Neutrophil (primary cell): ENCODE measurements around the gene HINFP.

ENCODE experiments used
- H3K27ac ChIP-seq: fragments of 200-600 bp; sonication (generic); 2 replicates; pipeline ENCODE4 v1.5.1; 2016; ENCODE audit warnings: mild to moderate bottlenecking, moderate library complexity
- H3K27me3 ChIP-seq: fragments of 200-600 bp; sonication (generic); 2 replicates; pipeline ENCODE4 v1.6.0; 2016; ENCODE audit warnings: mild to moderate bottlenecking
- H3K36me3 ChIP-seq: fragments of 200-600 bp; sonication (generic); 2 replicates; pipeline ENCODE4 v1.5.1; 2017
- H3K4me1 ChIP-seq, 2 experiments: fragments of 200-600 bp in 1 of 2; sonication (generic) in 1 of 2; 1 replicate in 1 of 2; 2 replicates in 1 of 2; pipeline versions ENCODE4 v1.5.1 to v1.6.1; 2013 to 2016; ENCODE audit warnings: low read depth in 1 of 2, low read length in 1 of 2, mild to moderate bottlenecking in 1 of 2, moderate library complexity in 1 of 2; ENCODE audit not compliant: control insufficient read depth in 1 of 2, insufficient read depth in 1 of 2
- H3K4me3 ChIP-seq, 2 experiments: fragments of 200-600 bp in 1 of 2; sonication (generic) in 1 of 2; 1 replicate in 1 of 2; 2 replicates in 1 of 2; pipeline ENCODE4 v1.5.1; 2013 to 2016; ENCODE audit warnings: low read depth in 1 of 2, low read length in 1 of 2, mild to moderate bottlenecking in 1 of 2, moderate library complexity in 1 of 2
- H3K9me3 ChIP-seq: fragments of 200-600 bp; sonication (generic); 2 replicates; pipeline ENCODE4 v1.5.1; 2016
- TF ChIP-seq, protein P1 (sequence below): fragments of 200-600 bp; sonication (generic); IDR thresholded peaks from 2 replicates; pipeline ENCODE4 v1.5.1; 2016; ENCODE audit warnings: antibody characterized with exemption

Gene HINFP

DNA sequence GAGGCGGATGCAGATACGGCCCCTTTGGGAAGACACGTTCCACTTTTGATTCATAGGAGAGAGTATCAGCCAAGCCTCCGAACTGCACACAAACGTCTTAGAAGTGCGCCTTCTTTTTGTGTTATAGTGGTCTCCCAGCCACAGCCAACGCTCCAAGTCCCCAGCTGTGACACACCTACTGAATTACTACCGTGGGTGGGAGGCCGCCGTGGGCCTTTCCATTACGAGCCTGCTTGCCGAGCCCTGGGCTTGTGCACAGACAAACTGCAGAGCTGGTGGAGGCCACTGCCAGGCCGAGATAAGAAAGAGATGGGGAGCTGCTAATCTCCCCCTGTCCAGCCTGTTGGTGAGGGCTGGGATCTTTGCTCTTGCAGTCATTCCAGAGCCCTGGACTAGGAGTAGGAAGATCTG, 35.9 kb upstream of the HINFP start:
- Histone ChIP-seq H3K36me3 (peaks cover 23% of the 10 kb centered on the region), H3K27ac (peak overlapping the region; percentile 81), H3K4me1 (peaks cover 37 to 39% of the 10 kb centered on the region in 2 experiments), H3K4me3 (peak overlapping the region; percentile 90 to 91), H3K27me3 (no peaks in the 10 kb centered on the region), H3K9me3 (no peaks in the 10 kb centered on the region)
- TF ChIP-seq, protein P1, sequence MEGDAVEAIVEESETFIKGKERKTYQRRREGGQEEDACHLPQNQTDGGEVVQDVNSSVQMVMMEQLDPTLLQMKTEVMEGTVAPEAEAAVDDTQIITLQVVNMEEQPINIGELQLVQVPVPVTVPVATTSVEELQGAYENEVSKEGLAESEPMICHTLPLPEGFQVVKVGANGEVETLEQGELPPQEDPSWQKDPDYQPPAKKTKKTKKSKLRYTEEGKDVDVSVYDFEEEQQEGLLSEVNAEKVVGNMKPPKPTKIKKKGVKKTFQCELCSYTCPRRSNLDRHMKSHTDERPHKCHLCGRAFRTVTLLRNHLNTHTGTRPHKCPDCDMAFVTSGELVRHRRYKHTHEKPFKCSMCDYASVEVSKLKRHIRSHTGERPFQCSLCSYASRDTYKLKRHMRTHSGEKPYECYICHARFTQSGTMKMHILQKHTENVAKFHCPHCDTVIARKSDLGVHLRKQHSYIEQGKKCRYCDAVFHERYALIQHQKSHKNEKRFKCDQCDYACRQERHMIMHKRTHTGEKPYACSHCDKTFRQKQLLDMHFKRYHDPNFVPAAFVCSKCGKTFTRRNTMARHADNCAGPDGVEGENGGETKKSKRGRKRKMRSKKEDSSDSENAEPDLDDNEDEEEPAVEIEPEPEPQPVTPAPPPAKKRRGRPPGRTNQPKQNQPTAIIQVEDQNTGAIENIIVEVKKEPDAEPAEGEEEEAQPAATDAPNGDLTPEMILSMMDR: no peak

DNA sequence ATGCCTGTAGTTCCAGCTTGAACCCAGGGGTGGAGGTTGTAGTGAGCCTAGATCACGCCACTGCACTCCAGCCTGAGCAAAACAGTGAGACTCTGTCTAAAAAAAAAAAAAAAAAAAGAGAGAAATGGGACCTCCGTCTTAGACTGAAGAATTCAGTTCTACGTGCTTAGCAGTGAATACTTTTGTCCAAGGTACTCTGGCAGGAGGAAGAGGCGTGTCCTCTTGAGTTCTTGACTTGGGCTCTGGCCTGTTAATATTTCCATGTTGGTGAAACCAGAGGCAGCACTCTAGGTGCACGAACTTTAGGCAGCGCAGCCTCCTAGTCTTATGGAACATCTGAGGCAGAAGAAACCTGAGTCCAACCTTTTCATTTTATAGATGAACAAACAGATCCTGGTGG, 34.3 kb upstream of the HINFP start:
- Histone ChIP-seq H3K9me3 (no peaks in the 10 kb centered on the region), H3K36me3 (peaks cover 6% of the 10 kb centered on the region), H3K27ac (no peak overlapping the region), H3K27me3 (no peaks in the 10 kb centered on the region), H3K4me1 (peaks cover 52 to 56% of the 10 kb centered on the region in 2 experiments), H3K4me3 (no peak overlapping the region)
- TF ChIP-seq, protein P1: no peak

DNA sequence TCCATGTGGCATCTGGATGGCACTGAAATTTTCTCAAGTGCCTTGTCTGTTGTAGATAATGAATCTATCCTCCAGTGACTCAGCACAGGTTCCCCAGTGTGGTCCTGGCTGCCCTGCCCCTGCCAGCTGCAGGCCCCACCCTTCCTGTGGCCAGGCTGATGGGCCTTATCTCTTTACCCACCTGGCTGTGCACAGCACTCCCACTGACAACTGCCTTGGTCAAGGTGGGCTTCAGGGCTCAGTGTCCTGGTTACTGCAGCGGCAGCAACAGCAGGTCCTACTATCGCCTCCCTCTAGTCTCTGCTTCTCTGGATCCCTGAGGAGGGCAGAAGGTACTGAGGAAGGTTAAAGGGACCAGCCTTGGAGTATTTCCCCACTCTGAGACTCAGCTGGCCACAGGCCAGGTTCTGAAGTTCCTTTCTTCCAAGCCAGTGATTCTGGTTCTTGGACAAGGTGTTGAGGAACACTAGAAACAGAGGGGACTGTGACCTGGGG, 33.6 kb upstream of the HINFP start:
- no peaks in the 10 kb centered on the region for H3K27me3 ChIP-seq
- H3K27ac ChIP-seq: no peak overlapping the region
- no peaks in the 10 kb centered on the region for H3K9me3 ChIP-seq
- no peak overlapping the region for H3K4me3 ChIP-seq
- TF ChIP-seq, protein P1: no peak
- no peaks in the 10 kb centered on the region for H3K36me3 ChIP-seq
- peaks cover 59 to 62% of the 10 kb centered on the region in 2 experiments for H3K4me1 ChIP-seq

DNA sequence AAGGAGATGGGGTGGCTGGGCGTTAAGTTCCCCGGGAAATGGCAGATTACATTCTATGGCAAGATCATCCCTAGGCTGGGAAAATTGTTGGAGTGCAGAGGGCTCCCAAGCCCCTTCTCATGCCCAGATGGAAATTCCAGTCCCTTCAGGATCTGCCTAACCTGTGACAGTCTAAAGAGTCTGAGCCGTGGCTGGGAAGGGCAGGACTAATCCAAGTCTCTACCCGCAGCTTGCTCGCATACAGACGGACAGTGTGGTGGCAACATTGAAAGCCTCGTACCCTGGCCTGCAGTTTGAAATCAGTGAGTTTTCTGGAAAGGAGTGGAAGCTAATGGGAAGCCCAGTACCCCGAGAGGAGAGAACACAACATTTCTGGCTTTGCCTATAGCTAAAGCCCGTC, 33.0 kb upstream of the HINFP start:
- H3K4me1 ChIP-seq: peaks cover 65 to 68% of the 10 kb centered on the region in 2 experiments
- TF ChIP-seq, protein P1: no peak
- no peak overlapping the region for H3K4me3 ChIP-seq
- no peak overlapping the region for H3K27ac ChIP-seq
- no peaks in the 10 kb centered on the region for H3K36me3 ChIP-seq
- H3K27me3 ChIP-seq: no peaks in the 10 kb centered on the region
- no peaks in the 10 kb centered on the region for H3K9me3 ChIP-seq

DNA sequence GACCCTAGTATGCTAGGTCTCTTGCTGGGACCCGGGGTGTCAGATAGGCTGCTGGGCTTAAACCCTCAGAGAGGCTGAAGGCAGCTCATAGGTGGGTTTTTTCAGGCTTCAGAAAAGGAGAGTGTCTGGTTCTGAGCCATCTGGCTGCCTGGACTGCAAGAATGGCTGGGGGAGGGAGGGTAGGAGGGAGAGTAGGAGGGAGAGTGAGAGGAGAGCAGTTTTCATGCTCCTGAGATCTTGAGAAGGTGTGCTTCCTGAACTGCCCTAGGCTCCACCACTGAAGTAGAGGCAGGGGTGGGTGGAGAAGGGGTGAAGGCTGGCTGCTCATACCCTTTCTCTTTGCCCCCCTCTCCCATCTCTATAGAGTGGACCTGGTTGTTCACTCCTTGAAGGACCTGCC, 32.1 kb upstream of the HINFP start:
- Histone ChIP-seq H3K36me3 (no peaks in the 10 kb centered on the region), H3K27ac (peak overlapping the region; percentile 70), H3K4me3 (no peak overlapping the region), H3K4me1 (peaks cover 73 to 75% of the 10 kb centered on the region in 2 experiments), H3K9me3 (no peaks in the 10 kb centered on the region), H3K27me3 (no peaks in the 10 kb centered on the region)
- TF ChIP-seq, protein P1: no peak
